ENCODE results near the gene DYNLT2. TPM values are rescaled to one million over a fixed set of nuclear protein-coding genes. Genes with fewer than 3 reads are reported as not detected.
"Not testable (repeated sequence)": the region's sequence is repeated elsewhere in the genome, so short reads cannot be mapped to it uniquely, and the experiment has no call there.

Gene DYNLT2
- total and polyA plus RNA-seq, 7 donors: 0.73 to 2.8 (median 1.0) TPM

- WGBS, 3 donors: 88 to 89% (median 89%) methylated on average over 10 of the region's 10 CpGs
- H3K9me3 ChIP-seq: no peaks in the 10 kb centered on the region
- no peaks in the 10 kb centered on the region for H3K4me1 ChIP-seq
- ATAC-seq: no peak
- intact Hi-C loops (cut with DNase I): no loop called here
- no peak for TF ChIP-seq CTCF (IDR thresholded peaks at IDR 0.05)
- no peak overlapping the region for H3K27ac ChIP-seq
- no peaks in the 10 kb centered on the region for H3K27me3 ChIP-seq (ENCODE audit: insufficient read depth in 3 of 3, low read length in 2 of 3)
- no peak overlapping the region for H3K4me3 ChIP-seq
- DNase-seq: no peak
- peaks cover 2 to 83% of the 10 kb centered on the region in 2 donors for H3K36me3 ChIP-seq (ENCODE audit: insufficient read depth in 1 of 2, low read depth in 1 of 2)
These were observed 23.9 kb upstream of the DYNLT2 start for GRCh38 chr6:169775321-169775720.

GRCh38 chr6:169774347-169774746, 23.0 kb upstream of the DYNLT2 start:
- TF ChIP-seq CTCF (IDR thresholded peaks at IDR 0.05): no peak
- intact Hi-C loops (cut with DNase I): no loop called here
- WGBS, 3 donors: 88 to 95% (median 93%) methylated on average over 9 of the region's 9 CpGs
- ATAC-seq (no peak), DNase-seq (no peak)
- no peaks in the 10 kb centered on the region for H3K4me1 ChIP-seq
- no peaks in the 10 kb centered on the region for H3K27me3 ChIP-seq (ENCODE audit: insufficient read depth in 3 of 3, low read length in 2 of 3)
- no peak overlapping the region for H3K27ac ChIP-seq
- peaks cover 2 to 83% of the 10 kb centered on the region in 2 donors for H3K36me3 ChIP-seq (ENCODE audit: insufficient read depth in 1 of 2, low read depth in 1 of 2)
- H3K9me3 ChIP-seq: no peaks in the 10 kb centered on the region
- H3K4me3 ChIP-seq: no peak overlapping the region

GRCh38 chr6:169766921-169767736, 15.8 kb upstream of the DYNLT2 start:
- ATAC-seq (no peak), DNase-seq (no peak)
- TF ChIP-seq CTCF (IDR thresholded peaks at IDR 0.05): no peak
- WGBS, 3 donors: 94 to 97% (median 95%) methylated on average over 13 of the region's 13 CpGs
- H3K4me1 ChIP-seq: no peaks in the 10 kb centered on the region
- intact Hi-C loops (cut with DNase I): no loop called here
- no peaks in the 10 kb centered on the region for H3K9me3 ChIP-seq
- peaks cover 10 to 87% of the 10 kb centered on the region in 2 donors for H3K36me3 ChIP-seq (ENCODE audit: insufficient read depth in 1 of 2, low read depth in 1 of 2)
- H3K4me3 ChIP-seq: no peak overlapping the region
- no peak overlapping the region for H3K27ac ChIP-seq
- H3K27me3 ChIP-seq (ENCODE audit: insufficient read depth in 3 of 3, low read length in 2 of 3): no peaks in the 10 kb centered on the region

GRCh38 chr6:169766232-169766631, 14.9 kb upstream of the DYNLT2 start:
- TF ChIP-seq CTCF (IDR thresholded peaks at IDR 0.05): no peak
- H3K9me3 ChIP-seq: no peaks in the 10 kb centered on the region
- 93 to 94% (median 93%) methylated on average over 5 of the region's 5 CpGs for WGBS, 3 donors
- intact Hi-C loops (cut with DNase I): no loop called here
- no peak overlapping the region for H3K4me3 ChIP-seq
- DNase-seq (no peak), ATAC-seq (no peak)
- H3K27me3 ChIP-seq (ENCODE audit: insufficient read depth in 3 of 3, low read length in 2 of 3): no peaks in the 10 kb centered on the region
- H3K27ac ChIP-seq: no peak overlapping the region
- H3K36me3 ChIP-seq (ENCODE audit: insufficient read depth in 1 of 2, low read depth in 1 of 2): peaks cover 10 to 87% of the 10 kb centered on the region in 2 donors
- H3K4me1 ChIP-seq: no peaks in the 10 kb centered on the region

- H3K27ac ChIP-seq; H3K9me3 ChIP-seq; H3K4me3 ChIP-seq; DNase-seq; ATAC-seq; intact Hi-C loops (cut with DNase I); H3K4me1 ChIP-seq; H3K27me3 ChIP-seq (ENCODE audit: insufficient read depth in 3 of 3, low read length in 2 of 3): not testable (repeated sequence)
- peaks cover 13 to 92% of the 10 kb centered on the region in 2 donors for H3K36me3 ChIP-seq (ENCODE audit: insufficient read depth in 1 of 2, low read depth in 1 of 2)
- 92 to 99% (median 95%) methylated on average over 5 to 10 of the region's 10 CpGs for WGBS, 3 donors
These were observed 14.4 kb upstream of the DYNLT2 start for GRCh38 chr6:169765789-169766188.
